Natural killer cell treated with Interleukin-12 subunit alpha and Interleukin-12 subunit beta and Interleukin-15 and Interleukin-18, amount 100 ng/mL, for 72 hours (primary cell): ENCODE results near the gene CARNS1. TPM values are rescaled to one million over a fixed set of nuclear protein-coding genes. Genes with fewer than 3 reads are reported as not detected.

Experiments used
- ATAC-seq, 2 donors: fragments of 150-1000 bp; cut with Tn5 transposase in 1 of 2; sonication (Bioruptor Pico), chemical (Tn5 transposase) in 1 of 2; 2 replicates each; pipeline ENCODE4 v1.10.0; 2021
- DNase-seq: peaks from one replicate; pipeline ENCODE4 v3.0.0; 2022; ENCODE audit warnings: low spot score
- H3K27ac Mint-ChIP-seq, 2 donors: 1 replicate in 1 of 2; 2 replicates in 1 of 2; pipeline ENCODE4 v1.8.0; 2022; ENCODE audit warnings: mixed read lengths in 2 of 2, mild to moderate bottlenecking in 1 of 2, moderate library complexity in 1 of 2
- H3K27me3 Mint-ChIP-seq, 2 donors: 1 replicate in 1 of 2; 2 replicates in 1 of 2; pipeline ENCODE4 v1.8.0; 2022; ENCODE audit warnings: mixed read lengths in 2 of 2
- H3K36me3 Mint-ChIP-seq: one replicate; pipeline ENCODE4 v1.8.0; 2022; ENCODE audit warnings: mixed read lengths
- H3K4me1 Mint-ChIP-seq, 2 donors: 1 replicate in 1 of 2; 2 replicates in 1 of 2; pipeline ENCODE4 v1.8.0; 2022; ENCODE audit warnings: low read depth in 2 of 2, mixed read lengths in 2 of 2, mild to moderate bottlenecking in 1 of 2
- H3K4me3 Mint-ChIP-seq: one replicate; pipeline ENCODE4 v1.8.0; 2022; ENCODE audit warnings: mixed read lengths
- H3K9me3 Mint-ChIP-seq: 2 replicates; pipeline ENCODE4 v1.8.0; 2022; ENCODE audit warnings: mixed read lengths
- total RNA-seq, 2 donors: library from RNA; stranded (reverse); gene quantifications; one replicate each; pipeline ENCODE4 v1.2.3, GENCODE V29; 2022

CARNS1 gene
- total RNA-seq, 2 donors from 2014 or later: 2.3 to 4.9 TPM

GRCh38 chr11:67428052-67429001, 12.8 kb downstream of the CARNS1 start, which contains the start of gene RPS6KB2:
Gene RPS6KB2, plus strand, starts transcription at chr11:67428494. Its CDS starts 52 bp downstream, at chr11:67428546.
- peak; percentile 97 for DNase-seq
- peak within 1 kb of the TSS; percentile 94 to 97 for H3K27ac Mint-ChIP-seq
- peak; percentile 92 to 94 for ATAC-seq
- peak within 1 kb of the TSS; percentile 96 for H3K4me3 Mint-ChIP-seq
- no peaks in the 10 kb centered on the region for H3K27me3 Mint-ChIP-seq
- H3K4me1 Mint-ChIP-seq: peaks cover 24 to 31% of the 10 kb centered on the region in 2 donors
- H3K9me3 Mint-ChIP-seq: no peaks in the 10 kb centered on the region
- no peaks in the 10 kb centered on the region for H3K36me3 Mint-ChIP-seq

GRCh38 chr11:67429038-67429668, 13.7 kb downstream of the CARNS1 start:
- Mint-ChIP-seq H3K4me3 (peak overlapping the region; percentile 96), H3K4me1 (peaks cover 29 to 36% of the 10 kb centered on the region in 2 donors), H3K36me3 (no peaks in the 10 kb centered on the region), H3K27ac (peak overlapping the region; percentile 94 to 97), H3K27me3 (no peaks in the 10 kb centered on the region), H3K9me3 (no peaks in the 10 kb centered on the region)
- DNase-seq: no peak
- no peak for ATAC-seq

- Mint-ChIP-seq H3K36me3 (no peaks in the 10 kb centered on the region), H3K4me3 (peak overlapping the region; percentile 54), H3K27me3 (no peaks in the 10 kb centered on the region), H3K4me1 (peaks cover 28 to 33% of the 10 kb centered on the region in 2 donors), H3K27ac (no peak overlapping the region), H3K9me3 (no peaks in the 10 kb centered on the region)
- ATAC-seq (no peak), DNase-seq (no peak)
Measured at GRCh38 chr11:67429722-67430121, 14.2 kb downstream of the CARNS1 start.

DNA sequence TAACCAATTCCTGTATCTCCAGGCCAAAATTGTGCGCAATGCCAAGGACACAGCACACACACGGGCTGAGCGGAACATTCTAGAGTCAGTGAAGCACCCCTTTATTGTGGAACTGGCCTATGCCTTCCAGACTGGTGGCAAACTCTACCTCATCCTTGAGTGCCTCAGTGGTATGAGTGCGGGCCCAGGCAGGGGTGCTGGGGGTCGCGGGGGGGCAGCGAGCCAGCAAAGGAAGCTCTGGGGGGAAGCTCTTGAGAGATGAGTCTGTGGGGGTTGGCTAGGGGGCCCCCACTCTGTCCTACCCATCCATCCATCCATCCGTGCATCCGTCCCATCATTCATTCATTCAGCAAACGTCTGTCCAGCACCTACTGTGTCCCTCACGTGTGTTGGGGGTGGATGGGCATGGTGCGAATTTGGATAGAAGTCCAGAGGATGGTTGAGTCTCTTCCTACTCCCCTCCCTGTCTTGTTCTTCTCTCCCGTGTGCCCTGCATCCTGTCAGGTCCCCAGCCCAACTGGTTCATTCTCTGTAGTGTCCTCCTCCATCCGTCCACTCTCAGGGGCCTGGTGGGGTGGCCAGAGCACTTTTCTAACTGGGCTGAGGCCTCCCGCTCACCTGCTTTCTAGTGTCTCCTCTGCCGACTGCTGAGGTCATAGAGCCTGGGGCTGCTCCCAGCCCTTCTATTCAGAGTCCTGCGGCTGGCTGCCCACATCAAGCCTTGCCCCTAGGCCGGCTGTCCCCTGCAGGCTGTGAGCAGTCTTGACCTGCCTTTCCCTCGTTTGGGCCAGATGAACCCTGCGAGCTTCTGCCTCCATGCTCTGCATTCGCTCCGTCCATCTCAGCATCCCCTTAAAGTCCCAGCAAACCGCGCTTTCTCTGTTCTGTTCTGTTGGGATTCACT, 16.1 kb downstream of the CARNS1 start:
- Mint-ChIP-seq H3K27ac (peak overlapping the region; percentile 92 to 96), H3K9me3 (no peaks in the 10 kb centered on the region), H3K36me3 (no peaks in the 10 kb centered on the region), H3K4me3 (peak overlapping the region; percentile 18), H3K27me3 (no peaks in the 10 kb centered on the region), H3K4me1 (peaks cover 33 to 40% of the 10 kb centered on the region in 2 donors)
- ATAC-seq (no peak), DNase-seq (no peak)

DNA sequence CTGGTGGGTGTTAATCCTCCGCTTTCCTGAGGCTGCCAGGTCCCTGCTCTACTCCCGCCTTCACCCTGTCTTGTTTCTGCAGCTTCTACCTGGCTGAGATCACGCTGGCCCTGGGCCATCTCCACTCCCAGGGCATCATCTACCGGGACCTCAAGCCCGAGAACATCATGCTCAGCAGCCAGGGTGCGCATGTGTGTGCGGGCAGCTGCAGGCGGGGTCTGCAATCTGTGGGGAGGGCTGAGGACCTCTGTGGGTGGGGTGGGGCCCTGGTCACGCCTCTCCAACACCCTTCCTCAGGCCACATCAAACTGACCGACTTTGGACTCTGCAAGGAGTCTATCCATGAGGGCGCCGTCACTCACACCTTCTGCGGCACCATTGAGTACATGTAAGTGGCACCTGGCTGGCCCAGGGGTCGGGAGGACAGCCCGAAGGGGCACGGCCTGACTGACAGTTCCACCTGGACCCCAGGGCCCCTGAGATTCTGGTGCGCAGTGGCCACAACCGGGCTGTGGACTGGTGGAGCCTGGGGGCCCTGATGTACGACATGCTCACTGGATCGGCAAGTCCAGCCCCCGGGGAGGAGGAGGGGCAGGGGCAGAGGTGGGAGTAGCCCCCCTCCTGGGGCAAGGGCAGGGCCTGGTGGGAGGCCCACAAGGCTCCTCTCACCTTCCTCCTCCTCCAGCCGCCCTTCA, 17.3 kb downstream of the CARNS1 start:
- Mint-ChIP-seq H3K9me3 (no peaks in the 10 kb centered on the region), H3K36me3 (no peaks in the 10 kb centered on the region), H3K4me1 (peaks cover 34 to 42% of the 10 kb centered on the region in 2 donors), H3K4me3 (peak overlapping the region; percentile 78), H3K27ac (peak overlapping the region; percentile 92 to 96), H3K27me3 (no peaks in the 10 kb centered on the region)
- ATAC-seq: no peak
- no peak for DNase-seq

- DNase-seq (peak; percentile 85), ATAC-seq (peak; percentile 59 to 82)
- Mint-ChIP-seq H3K27me3 (no peaks in the 10 kb centered on the region), H3K36me3 (no peaks in the 10 kb centered on the region), H3K4me3 (peak overlapping the region; percentile 78), H3K27ac (peak overlapping the region; percentile 92 to 96), H3K9me3 (no peaks in the 10 kb centered on the region), H3K4me1 (peaks cover 31 to 40% of the 10 kb centered on the region in 2 donors)
Measured at GRCh38 chr11:67433536-67434394, 18.3 kb downstream of the CARNS1 start.

DNA sequence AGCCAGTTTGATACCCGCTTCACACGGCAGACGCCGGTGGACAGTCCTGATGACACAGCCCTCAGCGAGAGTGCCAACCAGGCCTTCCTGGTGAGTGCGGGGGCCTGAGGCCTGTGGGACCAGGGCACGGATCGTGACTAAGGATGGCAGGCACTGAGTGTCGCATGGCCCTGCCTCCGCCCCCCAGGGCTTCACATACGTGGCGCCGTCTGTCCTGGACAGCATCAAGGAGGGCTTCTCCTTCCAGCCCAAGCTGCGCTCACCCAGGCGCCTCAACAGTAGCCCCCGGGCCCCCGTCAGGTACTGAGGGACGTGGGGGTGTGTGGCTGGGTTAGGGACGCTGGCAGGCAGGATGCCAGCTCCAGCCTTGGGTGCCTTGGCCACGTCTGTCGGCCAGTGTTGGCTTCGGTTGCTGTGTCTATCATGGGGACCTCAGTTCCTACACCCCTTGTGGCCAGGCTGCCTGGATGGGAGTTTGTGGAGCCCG, 19.0 kb downstream of the CARNS1 start:
- Mint-ChIP-seq H3K36me3 (no peaks in the 10 kb centered on the region), H3K27ac (peak overlapping the region; percentile 92 to 96), H3K4me3 (peak overlapping the region; percentile 78), H3K27me3 (no peaks in the 10 kb centered on the region), H3K4me1 (peaks cover 37 to 47% of the 10 kb centered on the region in 2 donors), H3K9me3 (no peaks in the 10 kb centered on the region)
- no peak for DNase-seq
- ATAC-seq: peak in 1 of 2 donors; percentile 10

DNA sequence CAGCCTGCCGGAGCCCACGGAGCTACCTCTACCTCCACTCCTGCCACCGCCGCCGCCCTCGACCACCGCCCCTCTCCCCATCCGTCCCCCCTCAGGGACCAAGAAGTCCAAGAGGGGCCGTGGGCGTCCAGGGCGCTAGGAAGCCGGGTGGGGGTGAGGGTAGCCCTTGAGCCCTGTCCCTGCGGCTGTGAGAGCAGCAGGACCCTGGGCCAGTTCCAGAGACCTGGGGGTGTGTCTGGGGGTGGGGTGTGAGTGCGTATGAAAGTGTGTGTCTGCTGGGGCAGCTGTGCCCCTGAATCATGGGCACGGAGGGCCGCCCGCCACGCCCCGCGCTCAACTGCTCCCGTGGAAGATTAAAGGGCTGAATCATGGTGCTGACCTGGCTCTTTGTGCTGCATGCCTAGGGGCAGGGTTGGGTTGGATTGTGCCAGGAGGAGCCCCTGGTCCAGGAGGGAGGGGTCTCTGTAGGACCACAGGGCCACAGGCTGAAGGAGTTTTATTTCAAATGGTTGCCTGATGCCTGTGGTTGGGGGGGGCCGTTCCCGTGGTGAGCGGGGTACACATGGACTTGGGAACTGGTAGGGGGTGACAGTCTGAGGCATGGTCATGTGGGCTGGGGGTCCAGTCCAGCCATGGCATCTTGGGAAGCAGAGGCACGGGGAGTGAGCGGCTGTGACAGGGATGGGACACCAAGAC, 19.7 kb downstream of the CARNS1 start:
- Mint-ChIP-seq H3K27me3 (no peaks in the 10 kb centered on the region), H3K36me3 (no peaks in the 10 kb centered on the region), H3K4me1 (peaks cover 45 to 53% of the 10 kb centered on the region in 2 donors), H3K9me3 (no peaks in the 10 kb centered on the region), H3K27ac (peak overlapping the region; percentile 92), H3K4me3 (peak overlapping the region; percentile 93)
- DNase-seq (no peak), ATAC-seq (no peak)

DNA sequence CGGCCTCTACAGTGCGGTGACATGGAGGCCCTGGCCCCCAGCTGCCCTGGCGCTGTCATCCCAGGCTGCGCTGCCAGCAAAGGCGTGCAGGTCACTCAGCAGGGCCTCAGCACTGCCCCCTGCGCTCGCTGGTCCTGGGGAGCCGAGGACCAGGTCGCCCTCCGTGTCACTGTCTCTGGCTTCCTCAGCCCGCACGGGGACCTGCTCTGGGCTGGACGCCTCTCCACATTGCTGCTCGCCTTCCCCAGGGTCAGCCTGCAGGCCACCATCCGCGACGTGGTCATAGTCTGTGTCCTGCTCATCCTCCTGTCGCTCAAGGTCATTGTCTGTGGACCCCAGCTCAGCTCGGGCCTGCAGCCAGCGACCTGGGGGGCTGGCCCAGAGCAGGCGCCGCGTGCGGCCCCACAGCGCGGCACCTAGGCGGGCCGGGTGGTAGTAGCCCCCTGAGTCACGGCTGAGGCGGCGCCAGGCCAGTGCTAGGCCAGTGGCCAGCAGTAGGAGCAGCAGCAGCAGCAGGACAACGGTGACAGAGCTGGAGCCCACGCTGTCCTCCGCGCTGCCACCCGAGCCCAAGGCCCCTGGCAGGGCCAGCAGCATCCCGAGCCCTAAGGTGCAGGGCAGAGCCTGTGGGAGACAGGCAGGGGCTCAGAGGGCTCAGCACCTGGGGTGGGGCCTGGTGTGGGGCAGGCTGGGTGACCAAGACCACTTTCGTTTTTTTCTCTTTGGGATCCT, 20.4 kb downstream of the CARNS1 start:
- ATAC-seq: no peak

DNA sequence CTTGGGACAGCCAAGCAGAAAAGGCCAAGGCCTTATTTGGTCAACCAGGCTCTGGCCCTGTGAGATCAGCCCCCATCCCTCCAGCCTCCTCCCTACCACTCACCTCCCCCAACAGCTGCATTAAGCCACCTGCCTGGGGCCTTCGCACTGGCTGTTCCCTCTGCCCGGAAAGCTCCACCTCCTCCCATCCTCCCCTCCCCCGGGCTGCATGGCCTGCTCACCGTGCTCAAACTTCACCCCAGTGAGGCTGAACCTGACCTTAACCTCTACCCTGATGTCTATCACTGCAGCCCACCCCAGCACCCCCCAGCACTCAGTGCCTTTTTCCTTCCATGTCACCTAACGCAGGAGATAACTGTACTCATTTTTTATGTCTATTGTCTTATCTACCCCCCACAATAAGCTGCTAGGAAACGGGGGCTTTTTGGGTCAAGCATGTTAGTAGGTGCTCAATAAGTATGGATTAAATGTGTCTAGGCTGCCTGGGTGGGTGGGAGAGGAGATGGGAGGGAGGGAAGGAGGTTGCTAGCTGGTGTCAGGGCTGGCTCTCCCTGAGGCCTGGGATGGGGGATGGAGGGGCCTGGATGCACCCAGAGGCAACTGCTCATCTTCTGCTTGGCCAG, 21.1 kb downstream of the CARNS1 start:
- ATAC-seq (peak; percentile 66 to 70), DNase-seq (peak; percentile 87)
- H3K4me3 Mint-ChIP-seq: peak overlapping the region; percentile 93
- no peaks in the 10 kb centered on the region for H3K27me3 Mint-ChIP-seq
- peak overlapping the region; percentile 92 for H3K27ac Mint-ChIP-seq
- no peaks in the 10 kb centered on the region for H3K36me3 Mint-ChIP-seq
- H3K9me3 Mint-ChIP-seq: no peaks in the 10 kb centered on the region
- peaks cover 49 to 60% of the 10 kb centered on the region in 2 donors for H3K4me1 Mint-ChIP-seq

More for the DNA sequence above, 20.4 kb downstream of the CARNS1 start:
- no peak for DNase-seq
- Mint-ChIP-seq H3K9me3 (no peaks in the 10 kb centered on the region), H3K36me3 (no peaks in the 10 kb centered on the region), H3K4me3 (peak overlapping the region; percentile 93), H3K27me3 (no peaks in the 10 kb centered on the region), H3K4me1 (peaks cover 50 to 55% of the 10 kb centered on the region in 2 donors), H3K27ac (peak overlapping the region; percentile 92)
